NCI-H460 (cell line): Measurements from ENCODE around the gene AURKA. TPM values are rescaled to one million over a fixed set of nuclear protein-coding genes. Genes with fewer than 3 reads are reported as not detected.

Source experiments
- total RNA-seq: library from RNA; depleted of rRNA; stranded (reverse); fragments of >200 nt; shearing (Covaris generic); gene quantifications from 2 replicates; pipeline ENCODE4 v1.2.3, GENCODE V29; 2014; rRNA removed

Gene AURKA
- total RNA-seq, 1 experiment from 2014 or later, result 178 TPM

Other genes starting within 250 kb of the AURKA start
- not detected in 2 replicates for gene MC3R, start 143.5 kb downstream of the AURKA start, total RNA-seq
- gene FAM210B, start 33.2 kb downstream of the AURKA start, total RNA-seq, result 85.4 and 94.1 TPM in 2 replicates
- 52.7 and 60.9 TPM in 2 replicates for gene CSTF1, start 430 bp upstream of the AURKA start, total RNA-seq
- gene CASS4, start 20.0 kb upstream of the AURKA start, total RNA-seq, result 0.05 TPM in 1 of 2 replicates, not detected in the other
- 79.5 and 80.0 TPM in 2 replicates for gene RTF2, start 76.4 kb upstream of the AURKA start, total RNA-seq
- 0.17 and 0.29 TPM in 2 replicates for gene FAM209A, start 132.5 kb upstream of the AURKA start, total RNA-seq
- not detected in 2 replicates for gene FAM209B, start 141.0 kb upstream of the AURKA start, total RNA-seq
- 11.3 and 11.8 TPM in 2 replicates for gene TFAP2C, start 237.1 kb upstream of the AURKA start, total RNA-seq